ENCODE measurements around the gene KCNIP4. TPM values are rescaled to one million over a fixed set of nuclear protein-coding genes. Genes with fewer than 3 reads are reported as not detected.

KCNIP4 gene
- total and polyA plus RNA-seq, 2 donors (not counting 1 experiment from before 2014, with no cell fraction given) = not detected

GRCh38 chr4:21034728-21035127, 913.8 kb downstream of the KCNIP4 start:
- H3K4me2 ChIP-seq (replicated peaks; ENCODE audit: low read depth, low read length, poor library complexity, severe bottlenecking) = no peak overlapping the region
- no peaks in the 10 kb centered on the region for H3K4me1 ChIP-seq (ENCODE audit: control insufficient read depth in 2 of 2, insufficient read depth in 2 of 2, low read length in 2 of 2)
- no peak overlapping the region for H2AFZ ChIP-seq (ENCODE audit: insufficient read depth, low read depth, low read length, poor library complexity, severe bottlenecking)
- Mint-ChIP-seq H3K9me3 (ENCODE audit: insufficient read depth) (no peaks in the 10 kb centered on the region), H3K4me1 (no peaks in the 10 kb centered on the region), H3K27ac (no peak overlapping the region), H3K27me3 (no peaks in the 10 kb centered on the region), H3K4me3 (no peak overlapping the region)
- no peak for ATAC-seq (ENCODE audit: low read depth)
- H3K36me3 ChIP-seq (replicated peaks in 1 of 2; ENCODE audit: control extremely low read depth in 1 of 2, control insufficient read depth in 1 of 2, extremely low read depth in 1 of 2, insufficient read depth in 2 of 2, low read length in 1 of 2) = no peaks in the 10 kb centered on the region
- H3K27me3 ChIP-seq (replicated peaks in 1 of 4; ENCODE audit: control extremely low read depth in 1 of 4, control insufficient read depth in 3 of 4, insufficient read depth in 4 of 4, low read length in 3 of 4) = no peaks in the 10 kb centered on the region
- no peak overlapping the region for H3K9ac ChIP-seq (ENCODE audit: low read length)
- intact Hi-C loops (cut with micrococcal nuclease) = no loop called here
- H3K9me3 ChIP-seq (ENCODE audit: control extremely low read depth in 1 of 3, control insufficient read depth in 2 of 3, insufficient read depth in 1 of 3, low read length in 2 of 3) = no peaks in the 10 kb centered on the region
- no peak for TF ChIP-seq EZH2 (IDR thresholded peaks at IDR 0.05; ENCODE audit: borderline replicate concordance, insufficient read depth, low read depth, low read length, poor library complexity, severe bottlenecking)
- no peak for TF ChIP-seq CTCF (IDR thresholded peaks at IDR 0.05)
- WGBS (ENCODE audit: insufficient coverage) = 66% methylated on average over 5 of the region's 5 CpGs
- H3K4me3 ChIP-seq (ENCODE audit: control extremely low read depth in 1 of 5, extremely low read depth in 1 of 5, insufficient read depth in 1 of 5, low read depth in 2 of 5, low read length in 4 of 5) = no peak overlapping the region
- no peak overlapping the region for H3K27ac ChIP-seq (ENCODE audit: low read length in 2 of 2)
- no peak for DNase-seq
- no peaks in the 10 kb centered on the region for H3K79me2 ChIP-seq (ENCODE audit: control insufficient read depth, insufficient read depth, low read length)
- H4K20me1 ChIP-seq (ENCODE audit: control insufficient read depth, insufficient read depth, low read length, poor library complexity, severe bottlenecking) = no peaks in the 10 kb centered on the region
- ChIA-PET CTCF (no interaction called here), POLR2A (no interaction called here)

GRCh38 chr4:21032089-21032645, 916.4 kb downstream of the KCNIP4 start:
- no peaks in the 10 kb centered on the region for H3K27me3 Mint-ChIP-seq
- intact Hi-C loops (cut with micrococcal nuclease) = no loop called here

More at GRCh38 chr4:21032089-21032645, 916.4 kb downstream of the KCNIP4 start:
- no peak overlapping the region for H3K4me3 ChIP-seq (ENCODE audit: control extremely low read depth in 1 of 5, extremely low read depth in 1 of 5, insufficient read depth in 1 of 5, low read depth in 2 of 5, low read length in 4 of 5)
- Mint-ChIP-seq H3K4me1 (no peaks in the 10 kb centered on the region), H3K27ac (no peak overlapping the region), H3K4me3 (no peak overlapping the region), H3K9me3 (ENCODE audit: insufficient read depth) (no peaks in the 10 kb centered on the region)
- no peaks in the 10 kb centered on the region for H3K27me3 ChIP-seq (replicated peaks in 1 of 4; ENCODE audit: control extremely low read depth in 1 of 4, control insufficient read depth in 3 of 4, insufficient read depth in 4 of 4, low read length in 3 of 4)
- H3K79me2 ChIP-seq (ENCODE audit: control insufficient read depth, insufficient read depth, low read length) = no peaks in the 10 kb centered on the region
- ATAC-seq (ENCODE audit: low read depth) = no peak
- no peak overlapping the region for H3K4me2 ChIP-seq (replicated peaks; ENCODE audit: low read depth, low read length, poor library complexity, severe bottlenecking)
- H3K36me3 ChIP-seq (replicated peaks in 1 of 2; ENCODE audit: control extremely low read depth in 1 of 2, control insufficient read depth in 1 of 2, extremely low read depth in 1 of 2, insufficient read depth in 2 of 2, low read length in 1 of 2) = no peaks in the 10 kb centered on the region
- DNase-seq = no peak
- TF ChIP-seq CTCF (IDR thresholded peaks at IDR 0.05) = no peak
- TF ChIP-seq EZH2 (IDR thresholded peaks at IDR 0.05; ENCODE audit: borderline replicate concordance, insufficient read depth, low read depth, low read length, poor library complexity, severe bottlenecking) = no peak
- H3K4me1 ChIP-seq (ENCODE audit: control insufficient read depth in 2 of 2, insufficient read depth in 2 of 2, low read length in 2 of 2) = no peaks in the 10 kb centered on the region
- H2AFZ ChIP-seq (ENCODE audit: insufficient read depth, low read depth, low read length, poor library complexity, severe bottlenecking) = no peak overlapping the region
- ChIA-PET POLR2A (no interaction called here), CTCF (no interaction called here)
- H4K20me1 ChIP-seq (ENCODE audit: control insufficient read depth, insufficient read depth, low read length, poor library complexity, severe bottlenecking) = no peaks in the 10 kb centered on the region
- no peak overlapping the region for H3K27ac ChIP-seq (ENCODE audit: low read length in 2 of 2)
- no peaks in the 10 kb centered on the region for H3K9me3 ChIP-seq (ENCODE audit: control extremely low read depth in 1 of 3, control insufficient read depth in 2 of 3, insufficient read depth in 1 of 3, low read length in 2 of 3)
- WGBS (ENCODE audit: insufficient coverage) = no CpG with 5 or more reads among the region's 3 CpGs
- H3K9ac ChIP-seq (ENCODE audit: low read length) = no peak overlapping the region
